Lung (tissue), 12 donors: ENCODE data around the gene SLC44A1. TPM values are rescaled to one million over a fixed set of nuclear protein-coding genes. Genes with fewer than 3 reads are reported as not detected.

Experiments
- ATAC-seq: fragments of 200-7000 bp; cut with Tn5 transposase; one replicate; pipeline ENCODE4 v1.9.1; 2020; ENCODE audit warnings: moderate number of reproducible peaks; ENCODE audit not compliant: insufficient read depth, low FRiP score
- DNase-seq, 3 donors: peaks; one replicate each; pipeline ENCODE4 v3.0.0-alpha.2; 2013 to 2017
- H3K27ac ChIP-seq, 2 donors: one replicate each; pipeline ENCODE4 v1.5.1; 2013; ENCODE audit warnings: mild to moderate bottlenecking in 2 of 2, moderate library complexity in 2 of 2, control low read depth in 1 of 2, inconsistent platforms in 1 of 2, low read depth in 1 of 2, low read length in 1 of 2
- H3K27me3 ChIP-seq, 3 donors: one replicate each; pipeline ENCODE4 v1.5.1; 2013; ENCODE audit warnings: low read length in 2 of 3; ENCODE audit not compliant: control insufficient read depth in 3 of 3, insufficient read depth in 3 of 3
- H3K36me3 ChIP-seq, 4 donors: one replicate each; pipeline ENCODE4 v1.5.1; 2013; ENCODE audit warnings: low read length in 4 of 4, mild to moderate bottlenecking in 1 of 4, moderate library complexity in 1 of 4; ENCODE audit not compliant: control insufficient read depth in 4 of 4, insufficient read depth in 4 of 4
- H3K4me1 ChIP-seq, 5 donors: one replicate each; pipeline ENCODE4 v1.5.1; 2013; ENCODE audit warnings: low read length in 5 of 5, mild to moderate bottlenecking in 2 of 5, moderate library complexity in 1 of 5; ENCODE audit not compliant: control insufficient read depth in 5 of 5, insufficient read depth in 5 of 5
- H3K4me3 ChIP-seq: one replicate; pipeline ENCODE4 v1.5.1; 2013; ENCODE audit warnings: mild to moderate bottlenecking, control low read depth, moderate library complexity
- H3K9ac ChIP-seq, 2 donors: one replicate each; pipeline ENCODE4 v1.5.1; 2013; ENCODE audit warnings: low read length in 2 of 2, control low read depth in 1 of 2; ENCODE audit not compliant: insufficient read depth in 1 of 2
- H3K9me3 ChIP-seq, 4 donors: one replicate each; pipeline ENCODE4 v1.5.1; 2013; ENCODE audit warnings: low read length in 3 of 4, mild to moderate bottlenecking in 1 of 4, moderate library complexity in 1 of 4; ENCODE audit not compliant: control insufficient read depth in 4 of 4, insufficient read depth in 3 of 4
- WGBS, 2 donors: extraction: QIAGEN DNeasy Blood & Tissue Kit; methylation state at CpG; one replicate each; pipeline ENCODE4 v1.1.7; 2013; 5-methylcytosine and 5-hydroxymethylcytosine counted together
- polyA plus RNA-seq, 2 donors: library from polyadenylated mRNA; stranded (reverse); fragments of 200-250 nt; gene quantifications; one replicate each; pipeline ENCODE4 v1.2.1, GENCODE V29; 2013
- total RNA-seq, 2 donors: library from RNA; depleted of rRNA in 1 of 2; stranded (reverse); fragments of >200 nt in 1 of 2; gene quantifications; one replicate each; pipeline ENCODE4 v1.2.1, GENCODE V29; 2014 to 2021
- TF ChIP-seq, protein P1 (sequence below): IDR thresholded peaks from 2 replicates; pipeline ENCODE4 v1.5.1; 2012; ENCODE audit warnings: mild to moderate bottlenecking; ENCODE audit errors: control extremely low read depth, extremely low read depth
- donor health status: control.
- donor health status: control.
- donor health status: Bipolar disorder and iron deficiency.
- donor health status: healthy.
- donor health status: DM: yes; HTN: yes; CAD: no.

SLC44A1 gene
- total and polyA plus RNA-seq, 4 donors = 13.0 to 61.7 (median 33.8) TPM

DNA sequence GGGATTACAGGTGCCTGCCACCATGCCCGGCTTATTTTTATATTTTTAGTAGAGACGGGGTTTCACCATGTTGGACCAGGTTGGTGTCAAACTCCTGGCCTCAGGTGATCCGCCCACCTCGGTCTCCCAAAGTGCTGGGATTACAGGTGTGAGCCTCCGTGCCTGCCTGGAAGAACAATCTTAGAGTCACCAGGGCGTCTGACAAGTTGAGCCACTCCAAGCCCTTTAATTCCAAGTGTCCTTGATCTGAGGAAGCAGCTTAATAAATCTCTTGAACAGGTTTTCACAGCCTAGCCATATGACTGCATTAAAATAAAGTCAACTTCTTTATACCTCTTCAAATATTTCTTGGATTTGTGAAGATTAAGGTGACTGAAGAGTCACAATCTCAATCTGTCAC lies 31.5 kb downstream of the SLC44A1 start:
- DNase-seq (peak in 1 of 3 donors; percentile 46), ATAC-seq (peak; percentile 47)
- WGBS, 2 donors = 76 to 91% methylated on average over 6 of the region's 6 CpGs

DNA sequence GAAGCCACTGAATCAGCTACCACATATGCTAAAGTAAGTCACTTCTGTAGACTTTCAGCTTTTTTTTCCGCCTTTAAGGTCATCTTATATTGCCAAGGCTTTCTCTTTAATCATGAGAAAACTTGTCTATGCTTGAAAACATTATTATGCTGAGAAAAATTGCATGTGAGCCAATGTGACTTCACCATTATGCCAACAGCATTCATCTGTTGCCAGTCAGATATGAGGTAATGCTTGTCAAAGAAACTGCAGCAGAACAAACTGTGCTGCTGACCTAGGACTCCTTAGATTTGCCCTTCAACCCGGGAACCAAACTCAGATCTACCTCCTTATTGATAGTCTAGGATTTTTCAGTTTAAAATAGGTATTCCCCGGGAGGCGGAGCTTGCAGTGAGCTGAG lies 34.3 kb downstream of the SLC44A1 start:
- Histone ChIP-seq H3K36me3 (no peaks in the 10 kb centered on the region), H3K9ac (no peak overlapping the region), H3K4me1 (no peaks in the 10 kb centered on the region), H3K9me3 (no peaks in the 10 kb centered on the region), H3K27ac (no peak overlapping the region), H3K4me3 (no peak overlapping the region), H3K27me3 (no peaks in the 10 kb centered on the region)
- ATAC-seq = no peak
- WGBS, 2 donors = 90 to 96% methylated on average over 4 of the region's 4 CpGs
- no peak for DNase-seq
- TF ChIP-seq, protein P1, sequence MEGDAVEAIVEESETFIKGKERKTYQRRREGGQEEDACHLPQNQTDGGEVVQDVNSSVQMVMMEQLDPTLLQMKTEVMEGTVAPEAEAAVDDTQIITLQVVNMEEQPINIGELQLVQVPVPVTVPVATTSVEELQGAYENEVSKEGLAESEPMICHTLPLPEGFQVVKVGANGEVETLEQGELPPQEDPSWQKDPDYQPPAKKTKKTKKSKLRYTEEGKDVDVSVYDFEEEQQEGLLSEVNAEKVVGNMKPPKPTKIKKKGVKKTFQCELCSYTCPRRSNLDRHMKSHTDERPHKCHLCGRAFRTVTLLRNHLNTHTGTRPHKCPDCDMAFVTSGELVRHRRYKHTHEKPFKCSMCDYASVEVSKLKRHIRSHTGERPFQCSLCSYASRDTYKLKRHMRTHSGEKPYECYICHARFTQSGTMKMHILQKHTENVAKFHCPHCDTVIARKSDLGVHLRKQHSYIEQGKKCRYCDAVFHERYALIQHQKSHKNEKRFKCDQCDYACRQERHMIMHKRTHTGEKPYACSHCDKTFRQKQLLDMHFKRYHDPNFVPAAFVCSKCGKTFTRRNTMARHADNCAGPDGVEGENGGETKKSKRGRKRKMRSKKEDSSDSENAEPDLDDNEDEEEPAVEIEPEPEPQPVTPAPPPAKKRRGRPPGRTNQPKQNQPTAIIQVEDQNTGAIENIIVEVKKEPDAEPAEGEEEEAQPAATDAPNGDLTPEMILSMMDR = no peak

More for the DNA sequence above, 31.5 kb downstream of the SLC44A1 start:
- Histone ChIP-seq H3K9ac (no peak overlapping the region), H3K4me1 (no peaks in the 10 kb centered on the region), H3K36me3 (no peaks in the 10 kb centered on the region), H3K9me3 (no peaks in the 10 kb centered on the region), H3K27ac (no peak overlapping the region), H3K27me3 (no peaks in the 10 kb centered on the region), H3K4me3 (no peak overlapping the region)
- TF ChIP-seq, protein P1 = no peak

DNA sequence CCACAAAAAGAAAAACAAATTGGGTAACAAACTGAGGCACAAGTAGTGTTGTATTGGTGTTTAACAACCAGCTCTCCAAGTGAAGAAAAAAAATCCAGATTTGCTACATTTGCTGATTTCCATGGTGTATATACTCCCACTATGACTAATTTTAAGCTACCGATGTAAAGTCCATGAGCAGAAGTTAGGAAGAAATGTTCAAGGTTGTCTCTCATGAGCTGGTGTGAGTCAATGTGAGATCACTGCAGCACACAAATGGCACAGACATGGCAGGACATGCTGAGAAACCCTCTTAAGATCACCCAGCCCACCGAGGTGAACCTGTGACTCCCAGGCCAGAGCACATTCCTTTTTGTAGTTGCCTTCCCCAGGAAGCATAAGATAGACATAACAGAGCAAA lies 36.2 kb downstream of the SLC44A1 start:
- no peak for ATAC-seq
- Histone ChIP-seq H3K9ac (no peak overlapping the region), H3K27me3 (no peaks in the 10 kb centered on the region), H3K4me3 (no peak overlapping the region), H3K36me3 (no peaks in the 10 kb centered on the region), H3K9me3 (no peaks in the 10 kb centered on the region), H3K27ac (no peak overlapping the region), H3K4me1 (no peaks in the 10 kb centered on the region)
- TF ChIP-seq, protein P1 = no peak
- WGBS, 2 donors = 87 to 94% methylated on average over 2 of the region's 2 CpGs
- no peak for DNase-seq

DNA sequence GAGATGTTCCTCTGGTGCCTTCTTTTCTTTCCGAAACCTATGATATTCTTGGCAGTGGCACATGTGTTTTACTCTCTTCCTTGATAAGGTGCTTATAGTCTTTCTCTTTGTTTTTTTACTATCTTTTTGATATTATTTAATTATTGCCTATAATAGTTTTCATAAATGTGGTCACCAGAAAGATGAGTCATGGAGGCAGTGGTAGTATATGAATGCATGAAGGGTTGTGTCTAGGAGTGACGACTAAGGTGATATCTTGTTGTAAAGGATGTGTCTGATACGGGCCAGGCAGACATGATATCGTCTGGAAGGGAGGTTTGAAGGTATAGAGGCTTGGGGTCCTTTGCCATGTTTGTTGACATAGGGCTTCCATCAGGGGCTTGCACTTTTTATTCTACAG lies 36.8 kb downstream of the SLC44A1 start:
- 96% methylated on average over 4 of the region's 4 CpGs for WGBS, 2 donors
- no peak for ATAC-seq
- no peak overlapping the region for H3K9ac ChIP-seq

More for the DNA sequence above, 36.8 kb downstream of the SLC44A1 start:
- Histone ChIP-seq H3K36me3 (no peaks in the 10 kb centered on the region), H3K27me3 (no peaks in the 10 kb centered on the region), H3K4me1 (no peaks in the 10 kb centered on the region), H3K4me3 (no peak overlapping the region), H3K27ac (no peak overlapping the region), H3K9me3 (no peaks in the 10 kb centered on the region)
- DNase-seq = no peak
- TF ChIP-seq, protein P1 = no peak
